WTC11 (cell line): Measurements from ENCODE around the gene GRIA4. TPM values are rescaled to one million over a fixed set of nuclear protein-coding genes. Genes with fewer than 3 reads are reported as not detected.

Source experiments
- ATAC-seq: fragments of 200-7000 bp; cut with Tn5 transposase; 2 replicates; pipeline ENCODE4 v1.10.0; 2021; ENCODE audit warnings: mild to moderate bottlenecking, moderate library complexity
- CTCF ChIA-PET: fragments of 300-600 bp; sonication (Branson Sonifier 250); formaldehyde crosslinking; loops from one replicate; lab custom pipeline; 2021; ENCODE audit warnings: antibody characterized with exemption; lab: Charles Lee
- POLR2A ChIA-PET: fragments of 350-600 bp; sonication (Branson Sonifier 250); formaldehyde crosslinking; loops from one replicate; lab custom pipeline; 2021; ENCODE audit warnings: antibody characterized with exemption; lab: Charles Lee
- DNase-seq: peaks from one replicate; pipeline ENCODE4 v3.0.0; 2021; ENCODE audit warnings: low spot score
- H3K27ac Mint-ChIP-seq: 2 replicates; pipeline ENCODE4 v1.8.0; 2021; ENCODE audit warnings: mixed read lengths
- H3K27me3 Mint-ChIP-seq: 2 replicates; pipeline ENCODE4 v1.8.0; 2021; ENCODE audit warnings: low read depth, mild to moderate bottlenecking, moderate library complexity, mixed read lengths
- H3K36me3 Mint-ChIP-seq: 2 replicates; pipeline ENCODE4 v1.8.0; 2021; ENCODE audit warnings: mixed read lengths
- H3K4me1 Mint-ChIP-seq: 2 replicates; pipeline ENCODE4 v1.8.0; 2022; ENCODE audit warnings: mixed read lengths
- H3K4me3 Mint-ChIP-seq: 2 replicates; pipeline ENCODE4 v1.8.0; 2021; ENCODE audit warnings: mild to moderate bottlenecking, moderate library complexity, mixed read lengths
- H3K9me3 Mint-ChIP-seq: 2 replicates; pipeline ENCODE4 v1.8.0; 2021; ENCODE audit warnings: mixed read lengths
- CREM ChIP-seq: sonication (generic); formaldehyde crosslinking; IDR thresholded peaks from 2 replicates; pipeline ENCODE4 v1.8.1; 2022; ENCODE audit warnings: mild to moderate bottlenecking, missing genetic modification reagents, moderate library complexity
- FOXK1 ChIP-seq: sonication (generic); formaldehyde crosslinking; IDR thresholded peaks from 2 replicates; pipeline ENCODE4 v1.8.0; 2022; ENCODE audit warnings: mild to moderate bottlenecking, moderate library complexity, missing genetic modification reagents
- GABPB1 ChIP-seq: sonication (generic); formaldehyde crosslinking; IDR thresholded peaks from 2 replicates; pipeline ENCODE4 v1.8.1; 2023; ENCODE audit warnings: mild to moderate bottlenecking, missing genetic modification reagents
- GTF2I ChIP-seq: fragments of 250-450 bp; sonication (Bioruptor Pico); conservative IDR thresholded peaks from 2 replicates; pipeline ENCODE4 v1.4.0; 2021; ENCODE audit warnings: mild to moderate bottlenecking
- IRF2 ChIP-seq: sonication (generic); formaldehyde crosslinking; IDR thresholded peaks from 2 replicates; pipeline ENCODE4 v1.8.0; 2022; ENCODE audit warnings: low read depth, missing genetic modification reagents, borderline replicate concordance
- JAZF1 ChIP-seq: fragments of 250-450 bp; sonication (Bioruptor Pico); IDR thresholded peaks from 2 replicates; pipeline ENCODE4 v1.9.0; 2021; ENCODE audit warnings: moderate library complexity, mild to moderate bottlenecking, inconsistent platforms
- NR2C2 ChIP-seq: sonication (generic); formaldehyde crosslinking; IDR thresholded peaks from 2 replicates; pipeline ENCODE4 v1.8.0; 2022; ENCODE audit warnings: mild to moderate bottlenecking, missing genetic modification reagents
- OVOL2 ChIP-seq: fragments of 250-450 bp; sonication (Bioruptor Pico); IDR thresholded peaks from 2 replicates; pipeline ENCODE4 v1.9.0; 2021; ENCODE audit warnings: mild to moderate bottlenecking, borderline replicate concordance
- PRRX2 ChIP-seq: fragments of 250-450 bp; sonication (Bioruptor Pico); IDR thresholded peaks from 2 replicates; pipeline ENCODE4 v1.8.0; 2021; ENCODE audit warnings: mild to moderate bottlenecking
- RELA ChIP-seq: sonication (generic); formaldehyde crosslinking; IDR thresholded peaks from 2 replicates; pipeline ENCODE4 v1.8.1; 2022; ENCODE audit warnings: missing genetic modification reagents, mild to moderate bottlenecking, borderline replicate concordance
- TP53 ChIP-seq: sonication (generic); formaldehyde crosslinking; IDR thresholded peaks from 2 replicates; pipeline ENCODE4 v1.8.1; 2023; ENCODE audit warnings: mild to moderate bottlenecking, missing genetic modification reagents
- ZNF396 ChIP-seq: fragments of 250-450 bp; sonication (Bioruptor Pico); IDR thresholded peaks from 2 replicates; pipeline ENCODE4 v1.8.0; 2021; ENCODE audit warnings: mild to moderate bottlenecking, moderate library complexity, borderline replicate concordance
- ZNF671 ChIP-seq: fragments of 250-450 bp; sonication (Bioruptor Pico); IDR thresholded peaks from 2 replicates; pipeline ENCODE4 v1.8.0; 2021; ENCODE audit warnings: mild to moderate bottlenecking
- total RNA-seq: library from RNA; stranded (reverse); gene quantifications from 3 replicates; pipeline ENCODE4 v1.2.3, GENCODE V29; 2021
- TF ChIP-seq, protein P1 (sequence below): sonication (generic); formaldehyde crosslinking; IDR thresholded peaks from 2 replicates; pipeline ENCODE4 v1.8.1; 2022; ENCODE audit warnings: low read depth, mild to moderate bottlenecking, moderate library complexity, missing genetic modification reagents, borderline replicate concordance
- TF ChIP-seq, protein P2 (sequence below): sonication (generic); formaldehyde crosslinking; IDR thresholded peaks from 2 replicates; pipeline ENCODE4 v1.8.0; 2022; ENCODE audit warnings: missing genetic modification reagents
- TF ChIP-seq, protein P3 (sequence below): sonication (generic); formaldehyde crosslinking; IDR thresholded peaks from 2 replicates; pipeline ENCODE4 v1.8.1; 2023; ENCODE audit warnings: mild to moderate bottlenecking, missing genetic modification reagents, moderate library complexity
- TF ChIP-seq, protein P4 (sequence below): fragments of 200-600 bp; IDR thresholded peaks from 2 replicates; pipeline ENCODE4 v1.8.0; 2022; ENCODE audit warnings: antibody characterized with exemption
- TF ChIP-seq, protein P5 (sequence below): sonication (generic); formaldehyde crosslinking; IDR thresholded peaks from 2 replicates; pipeline ENCODE4 v1.8.1; 2023; ENCODE audit warnings: mild to moderate bottlenecking, missing genetic modification reagents, moderate library complexity
- TF ChIP-seq, protein P6 (sequence below): sonication (generic); formaldehyde crosslinking; IDR thresholded peaks from 2 replicates; pipeline ENCODE4 v1.8.1; 2022; ENCODE audit warnings: low read depth, missing genetic modification reagents, borderline replicate concordance

GRIA4 gene
- total RNA-seq, 1 experiment from 2014 or later, result 11.4 TPM

DNA sequence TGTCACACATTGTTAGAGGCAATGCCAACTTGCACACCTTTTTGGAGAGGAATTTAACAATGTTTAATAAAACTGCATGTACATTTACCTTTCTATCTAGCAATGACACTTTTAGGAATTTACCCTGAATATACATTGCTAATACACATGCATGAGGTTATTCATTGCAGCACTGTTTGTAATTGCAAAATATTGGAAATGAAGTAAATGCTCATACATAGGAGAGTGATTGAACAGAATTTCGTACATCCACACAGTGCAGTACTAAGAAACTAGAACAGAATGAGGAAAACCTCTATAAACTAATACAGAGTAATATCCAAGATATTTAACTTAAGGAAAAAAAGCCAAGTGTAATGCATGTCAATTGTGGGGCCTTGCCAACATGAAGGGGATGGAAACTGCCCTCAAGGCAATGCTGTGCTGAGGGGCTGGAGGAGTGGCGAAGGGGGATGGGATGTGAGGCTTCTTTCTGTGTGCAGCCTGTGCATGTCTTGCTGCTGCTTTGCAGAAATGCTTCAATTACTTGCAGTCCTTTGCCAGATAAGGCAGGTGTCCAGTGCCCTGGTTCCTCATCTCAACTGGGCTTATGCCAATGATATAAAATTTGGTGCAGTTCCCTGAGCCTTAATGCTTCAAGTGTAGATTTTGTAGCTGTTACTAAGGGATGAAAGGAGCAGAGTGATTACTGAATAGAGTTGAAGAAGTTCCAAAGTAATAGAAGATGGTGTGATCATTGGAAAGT, 96.1 kb downstream of the GRIA4 start (continued):
- TF ChIP-seq, protein P1, sequence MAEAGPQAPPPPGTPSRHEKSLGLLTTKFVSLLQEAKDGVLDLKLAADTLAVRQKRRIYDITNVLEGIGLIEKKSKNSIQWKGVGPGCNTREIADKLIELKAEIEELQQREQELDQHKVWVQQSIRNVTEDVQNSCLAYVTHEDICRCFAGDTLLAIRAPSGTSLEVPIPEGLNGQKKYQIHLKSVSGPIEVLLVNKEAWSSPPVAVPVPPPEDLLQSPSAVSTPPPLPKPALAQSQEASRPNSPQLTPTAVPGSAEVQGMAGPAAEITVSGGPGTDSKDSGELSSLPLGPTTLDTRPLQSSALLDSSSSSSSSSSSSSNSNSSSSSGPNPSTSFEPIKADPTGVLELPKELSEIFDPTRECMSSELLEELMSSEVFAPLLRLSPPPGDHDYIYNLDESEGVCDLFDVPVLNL (CRISPR knock-in tag), result no peak
- TF ChIP-seq NR2C2 (CRISPR knock-in tag), result no peak
- no peak for TF ChIP-seq JAZF1
- TF ChIP-seq FOXK1 (CRISPR knock-in tag), result no peak
- TF ChIP-seq, protein P2, sequence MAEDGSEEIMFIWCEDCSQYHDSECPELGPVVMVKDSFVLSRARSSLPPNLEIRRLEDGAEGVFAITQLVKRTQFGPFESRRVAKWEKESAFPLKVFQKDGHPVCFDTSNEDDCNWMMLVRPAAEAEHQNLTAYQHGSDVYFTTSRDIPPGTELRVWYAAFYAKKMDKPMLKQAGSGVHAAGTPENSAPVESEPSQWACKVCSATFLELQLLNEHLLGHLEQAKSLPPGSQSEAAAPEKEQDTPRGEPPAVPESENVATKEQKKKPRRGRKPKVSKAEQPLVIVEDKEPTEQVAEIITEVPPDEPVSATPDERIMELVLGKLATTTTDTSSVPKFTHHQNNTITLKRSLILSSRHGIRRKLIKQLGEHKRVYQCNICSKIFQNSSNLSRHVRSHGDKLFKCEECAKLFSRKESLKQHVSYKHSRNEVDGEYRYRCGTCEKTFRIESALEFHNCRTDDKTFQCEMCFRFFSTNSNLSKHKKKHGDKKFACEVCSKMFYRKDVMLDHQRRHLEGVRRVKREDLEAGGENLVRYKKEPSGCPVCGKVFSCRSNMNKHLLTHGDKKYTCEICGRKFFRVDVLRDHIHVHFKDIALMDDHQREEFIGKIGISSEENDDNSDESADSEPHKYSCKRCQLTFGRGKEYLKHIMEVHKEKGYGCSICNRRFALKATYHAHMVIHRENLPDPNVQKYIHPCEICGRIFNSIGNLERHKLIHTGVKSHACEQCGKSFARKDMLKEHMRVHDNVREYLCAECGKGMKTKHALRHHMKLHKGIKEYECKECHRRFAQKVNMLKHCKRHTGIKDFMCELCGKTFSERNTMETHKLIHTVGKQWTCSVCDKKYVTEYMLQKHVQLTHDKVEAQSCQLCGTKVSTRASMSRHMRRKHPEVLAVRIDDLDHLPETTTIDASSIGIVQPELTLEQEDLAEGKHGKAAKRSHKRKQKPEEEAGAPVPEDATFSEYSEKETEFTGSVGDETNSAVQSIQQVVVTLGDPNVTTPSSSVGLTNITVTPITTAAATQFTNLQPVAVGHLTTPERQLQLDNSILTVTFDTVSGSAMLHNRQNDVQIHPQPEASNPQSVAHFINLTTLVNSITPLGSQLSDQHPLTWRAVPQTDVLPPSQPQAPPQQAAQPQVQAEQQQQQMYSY, result no peak
- TF ChIP-seq, protein P3, sequence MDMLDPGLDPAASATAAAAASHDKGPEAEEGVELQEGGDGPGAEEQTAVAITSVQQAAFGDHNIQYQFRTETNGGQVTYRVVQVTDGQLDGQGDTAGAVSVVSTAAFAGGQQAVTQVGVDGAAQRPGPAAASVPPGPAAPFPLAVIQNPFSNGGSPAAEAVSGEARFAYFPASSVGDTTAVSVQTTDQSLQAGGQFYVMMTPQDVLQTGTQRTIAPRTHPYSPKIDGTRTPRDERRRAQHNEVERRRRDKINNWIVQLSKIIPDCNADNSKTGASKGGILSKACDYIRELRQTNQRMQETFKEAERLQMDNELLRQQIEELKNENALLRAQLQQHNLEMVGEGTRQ, result no peak

DNA sequence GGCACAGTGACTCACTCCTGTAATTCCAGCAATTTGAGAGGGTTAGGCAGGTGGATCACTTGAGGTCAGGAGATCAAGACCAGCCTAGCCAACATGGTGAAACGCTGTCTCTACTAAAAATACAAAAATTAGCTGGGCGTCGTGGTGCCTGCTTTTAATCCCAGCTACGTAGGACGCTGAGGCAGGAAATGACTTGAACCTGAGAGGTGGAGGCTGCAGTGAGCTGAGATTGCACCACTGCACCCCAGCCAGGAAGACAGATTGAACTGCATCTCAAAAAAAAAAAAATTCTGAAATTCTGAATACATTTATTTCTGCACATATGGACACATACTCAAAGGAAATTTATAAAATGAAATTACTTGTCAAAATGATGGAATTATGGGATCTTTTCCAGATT, 103.2 kb downstream of the GRIA4 start:
- H3K4me1 Mint-ChIP-seq, result no peaks in the 10 kb centered on the region; the same call in 1 of the 2 replicates
- ChIA-PET POLR2A (no interaction called here), CTCF (no interaction called here)
- TF ChIP-seq PRRX2 (CRISPR knock-in tag) (no peak), RELA (CRISPR knock-in tag) (no peak), CREM (no peak), OVOL2 (CRISPR knock-in tag) (no peak), ZNF396 (CRISPR knock-in tag) (no peak), IRF2 (CRISPR knock-in tag) (no peak), GABPB1 (CRISPR knock-in tag) (no peak), GTF2I (CRISPR knock-in tag) (no peak), ZNF671 (CRISPR knock-in tag) (no peak), TP53 (CRISPR knock-in tag) (no peak)
- TF ChIP-seq, protein P2, result no peak
- TF ChIP-seq, protein P4, sequence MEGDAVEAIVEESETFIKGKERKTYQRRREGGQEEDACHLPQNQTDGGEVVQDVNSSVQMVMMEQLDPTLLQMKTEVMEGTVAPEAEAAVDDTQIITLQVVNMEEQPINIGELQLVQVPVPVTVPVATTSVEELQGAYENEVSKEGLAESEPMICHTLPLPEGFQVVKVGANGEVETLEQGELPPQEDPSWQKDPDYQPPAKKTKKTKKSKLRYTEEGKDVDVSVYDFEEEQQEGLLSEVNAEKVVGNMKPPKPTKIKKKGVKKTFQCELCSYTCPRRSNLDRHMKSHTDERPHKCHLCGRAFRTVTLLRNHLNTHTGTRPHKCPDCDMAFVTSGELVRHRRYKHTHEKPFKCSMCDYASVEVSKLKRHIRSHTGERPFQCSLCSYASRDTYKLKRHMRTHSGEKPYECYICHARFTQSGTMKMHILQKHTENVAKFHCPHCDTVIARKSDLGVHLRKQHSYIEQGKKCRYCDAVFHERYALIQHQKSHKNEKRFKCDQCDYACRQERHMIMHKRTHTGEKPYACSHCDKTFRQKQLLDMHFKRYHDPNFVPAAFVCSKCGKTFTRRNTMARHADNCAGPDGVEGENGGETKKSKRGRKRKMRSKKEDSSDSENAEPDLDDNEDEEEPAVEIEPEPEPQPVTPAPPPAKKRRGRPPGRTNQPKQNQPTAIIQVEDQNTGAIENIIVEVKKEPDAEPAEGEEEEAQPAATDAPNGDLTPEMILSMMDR, result no peak
- TF ChIP-seq, protein P5, sequence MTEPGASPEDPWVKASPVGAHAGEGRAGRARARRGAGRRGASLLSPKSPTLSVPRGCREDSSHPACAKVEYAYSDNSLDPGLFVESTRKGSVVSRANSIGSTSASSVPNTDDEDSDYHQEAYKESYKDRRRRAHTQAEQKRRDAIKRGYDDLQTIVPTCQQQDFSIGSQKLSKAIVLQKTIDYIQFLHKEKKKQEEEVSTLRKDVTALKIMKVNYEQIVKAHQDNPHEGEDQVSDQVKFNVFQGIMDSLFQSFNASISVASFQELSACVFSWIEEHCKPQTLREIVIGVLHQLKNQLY (CRISPR knock-in tag), result no peak
- TF ChIP-seq, protein P6, sequence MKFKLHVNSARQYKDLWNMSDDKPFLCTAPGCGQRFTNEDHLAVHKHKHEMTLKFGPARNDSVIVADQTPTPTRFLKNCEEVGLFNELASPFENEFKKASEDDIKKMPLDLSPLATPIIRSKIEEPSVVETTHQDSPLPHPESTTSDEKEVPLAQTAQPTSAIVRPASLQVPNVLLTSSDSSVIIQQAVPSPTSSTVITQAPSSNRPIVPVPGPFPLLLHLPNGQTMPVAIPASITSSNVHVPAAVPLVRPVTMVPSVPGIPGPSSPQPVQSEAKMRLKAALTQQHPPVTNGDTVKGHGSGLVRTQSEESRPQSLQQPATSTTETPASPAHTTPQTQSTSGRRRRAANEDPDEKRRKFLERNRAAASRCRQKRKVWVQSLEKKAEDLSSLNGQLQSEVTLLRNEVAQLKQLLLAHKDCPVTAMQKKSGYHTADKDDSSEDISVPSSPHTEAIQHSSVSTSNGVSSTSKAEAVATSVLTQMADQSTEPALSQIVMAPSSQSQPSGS (CRISPR knock-in tag), result no peak
- TF ChIP-seq, protein P3, result no peak

More for the DNA sequence above, 103.2 kb downstream of the GRIA4 start:
- Mint-ChIP-seq H3K9me3 (no peaks in the 10 kb centered on the region), H3K36me3 (0 out of 2 replicates have a peak, but pooled peaks cover under 1% of the 10 kb centered on the region), H3K27ac (no peak overlapping the region), H3K27me3 (no peaks in the 10 kb centered on the region), H3K4me3 (no peak overlapping the region)
- ATAC-seq, result 0 out of 2 replicates have a peak, but pooled peaks have one; percentile 32
- no peak for DNase-seq
